ENCODE data around the gene CARS1. TPM values are rescaled to one million over a fixed set of nuclear protein-coding genes. Genes with fewer than 3 reads are reported as not detected.

The CARS1 gene
- total RNA-seq, 2 donors from 2014 or later: 15.8 to 20.8 TPM

- no peaks in the 10 kb centered on the region for H3K36me3 ChIP-seq (replicated peaks in 1 of 2; ENCODE audit: insufficient read depth in 1 of 2, low read depth in 2 of 2)
- H3K27ac ChIP-seq: no peak overlapping the region
- no peak for DNase-seq
- no peaks in the 10 kb centered on the region for H3K27me3 ChIP-seq
- 72% methylated on average over 8 of the region's 8 CpGs; no CpG with 5 or more reads in 1 of the 2 donors for WGBS, 2 donors
- no peaks in the 10 kb centered on the region for H3K9me3 ChIP-seq
- intact Hi-C loops (cut with DNase I): no loop called here
- TF ChIP-seq, protein P1, sequence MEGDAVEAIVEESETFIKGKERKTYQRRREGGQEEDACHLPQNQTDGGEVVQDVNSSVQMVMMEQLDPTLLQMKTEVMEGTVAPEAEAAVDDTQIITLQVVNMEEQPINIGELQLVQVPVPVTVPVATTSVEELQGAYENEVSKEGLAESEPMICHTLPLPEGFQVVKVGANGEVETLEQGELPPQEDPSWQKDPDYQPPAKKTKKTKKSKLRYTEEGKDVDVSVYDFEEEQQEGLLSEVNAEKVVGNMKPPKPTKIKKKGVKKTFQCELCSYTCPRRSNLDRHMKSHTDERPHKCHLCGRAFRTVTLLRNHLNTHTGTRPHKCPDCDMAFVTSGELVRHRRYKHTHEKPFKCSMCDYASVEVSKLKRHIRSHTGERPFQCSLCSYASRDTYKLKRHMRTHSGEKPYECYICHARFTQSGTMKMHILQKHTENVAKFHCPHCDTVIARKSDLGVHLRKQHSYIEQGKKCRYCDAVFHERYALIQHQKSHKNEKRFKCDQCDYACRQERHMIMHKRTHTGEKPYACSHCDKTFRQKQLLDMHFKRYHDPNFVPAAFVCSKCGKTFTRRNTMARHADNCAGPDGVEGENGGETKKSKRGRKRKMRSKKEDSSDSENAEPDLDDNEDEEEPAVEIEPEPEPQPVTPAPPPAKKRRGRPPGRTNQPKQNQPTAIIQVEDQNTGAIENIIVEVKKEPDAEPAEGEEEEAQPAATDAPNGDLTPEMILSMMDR (IDR thresholded peaks at IDR 0.05): no peak
- TF ChIP-seq POLR2A (IDR thresholded peaks at IDR 0.05): no peak
- no peaks in the 10 kb centered on the region for H3K4me1 ChIP-seq
- ATAC-seq: no peak
- H3K4me3 ChIP-seq: no peak overlapping the region
Observed at GRCh38 chr11:3086114-3086513, 28.9 kb upstream of the CARS1 start.

- H3K27ac ChIP-seq: no peak overlapping the region
- DNase-seq: no peak
- ATAC-seq: no peak
- no peaks in the 10 kb centered on the region for H3K27me3 ChIP-seq
- no peaks in the 10 kb centered on the region for H3K4me1 ChIP-seq
- TF ChIP-seq, protein P1 (IDR thresholded peaks at IDR 0.05): no peak
- no peak for TF ChIP-seq POLR2A (IDR thresholded peaks at IDR 0.05)
- intact Hi-C loops (cut with DNase I): no loop called here
- WGBS, 2 donors: 45 to 58% methylated on average over 5 of the region's 5 CpGs
- H3K9me3 ChIP-seq: no peaks in the 10 kb centered on the region
- no peaks in the 10 kb centered on the region for H3K36me3 ChIP-seq (replicated peaks in 1 of 2; ENCODE audit: insufficient read depth in 1 of 2, low read depth in 2 of 2)
- no peak overlapping the region for H3K4me3 ChIP-seq
Observed at GRCh38 chr11:3085052-3085451, 27.8 kb upstream of the CARS1 start.

- H3K27ac ChIP-seq: no peak overlapping the region
- ATAC-seq (no peak), DNase-seq (no peak)
- no peak for TF ChIP-seq POLR2A (IDR thresholded peaks at IDR 0.05)
- TF ChIP-seq, protein P1 (IDR thresholded peaks at IDR 0.05): no peak
- no peaks in the 10 kb centered on the region for H3K9me3 ChIP-seq
- 74 to 85% methylated on average over 8 of the region's 8 CpGs for WGBS, 2 donors
- no peaks in the 10 kb centered on the region for H3K4me1 ChIP-seq
- no peak overlapping the region for H3K4me3 ChIP-seq
- no peaks in the 10 kb centered on the region for H3K36me3 ChIP-seq (replicated peaks in 1 of 2; ENCODE audit: insufficient read depth in 1 of 2, low read depth in 2 of 2)
- intact Hi-C loops (cut with DNase I): no loop called here
- H3K27me3 ChIP-seq: no peaks in the 10 kb centered on the region
Observed at GRCh38 chr11:3083321-3083720, 26.1 kb upstream of the CARS1 start.

GRCh38 chr11:3081386-3081751, 24.1 kb upstream of the CARS1 start:
- H3K4me3 ChIP-seq: no peak overlapping the region
- intact Hi-C loops (cut with DNase I): no loop called here
- no peak overlapping the region for H3K27ac ChIP-seq
- no peak for TF ChIP-seq POLR2A (IDR thresholded peaks at IDR 0.05)
- TF ChIP-seq, protein P1 (IDR thresholded peaks at IDR 0.05): no peak
- no peaks in the 10 kb centered on the region for H3K36me3 ChIP-seq (replicated peaks in 1 of 2; ENCODE audit: insufficient read depth in 1 of 2, low read depth in 2 of 2)
- H3K4me1 ChIP-seq: peaks cover 6% of the 10 kb centered on the region
- ATAC-seq: no peak
- H3K9me3 ChIP-seq: no peaks in the 10 kb centered on the region
- H3K27me3 ChIP-seq: no peaks in the 10 kb centered on the region
- WGBS, 2 donors: 86 to 87% methylated on average over 6 of the region's 6 CpGs
- no peak for DNase-seq

DNA sequence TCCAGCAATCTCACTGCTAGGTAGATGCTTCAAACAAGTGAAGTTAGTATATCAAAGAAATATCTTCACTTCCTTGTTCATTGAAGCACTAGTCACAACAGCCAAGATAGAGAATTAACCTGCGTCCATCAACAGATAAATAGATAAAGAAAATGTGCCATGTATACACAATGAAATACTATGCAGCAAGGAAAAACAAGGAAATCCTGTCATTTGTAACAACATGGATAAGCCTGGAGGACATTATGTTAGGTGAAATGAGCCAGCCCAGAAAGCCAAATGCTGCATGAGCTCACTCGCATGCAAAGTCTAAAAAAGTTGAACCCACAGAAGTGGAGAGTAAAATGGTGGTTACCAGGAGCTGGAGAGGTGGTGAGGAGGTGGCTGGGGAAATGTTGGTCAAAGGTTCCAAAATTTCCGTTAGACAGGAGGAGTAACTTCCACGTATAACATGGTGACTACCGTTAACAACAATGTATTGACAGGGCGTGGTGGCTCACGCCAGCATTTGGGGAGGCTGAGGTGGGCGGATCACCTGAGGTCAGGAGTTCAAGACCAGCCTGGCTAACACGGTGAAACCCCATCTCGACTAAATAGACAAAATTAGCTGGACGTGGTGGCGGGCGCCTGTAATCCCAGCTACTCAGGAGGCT, 23.6 kb upstream of the CARS1 start:
- intact Hi-C loops (cut with DNase I): no loop called here
- DNase-seq (no peak), ATAC-seq (no peak)
- no peaks in the 10 kb centered on the region for H3K36me3 ChIP-seq (replicated peaks in 1 of 2; ENCODE audit: insufficient read depth in 1 of 2, low read depth in 2 of 2)
- H3K9me3 ChIP-seq: no peaks in the 10 kb centered on the region
- WGBS, 2 donors: 80 to 85% methylated on average over 13 of the region's 13 CpGs
- H3K27me3 ChIP-seq: no peaks in the 10 kb centered on the region
- H3K27ac ChIP-seq: no peak overlapping the region
- no peak overlapping the region for H3K4me3 ChIP-seq
- H3K4me1 ChIP-seq: peaks cover 6% of the 10 kb centered on the region
- TF ChIP-seq, protein P1 (IDR thresholded peaks at IDR 0.05): no peak
- TF ChIP-seq POLR2A (IDR thresholded peaks at IDR 0.05): no peak

All from body of pancreas (tissue), 4 donors.